MM.1S (cell line): ENCODE data around the gene NDP.
"Not testable (repeated sequence)": the region's sequence is repeated elsewhere in the genome, so short reads cannot be mapped to it uniquely, and the experiment has no call there.

Experiments
- DNase-seq: peaks from one replicate; pipeline ENCODE4 v3.0.0-alpha.2; 2015
- H2AFZ ChIP-seq: fragments of 300-600 bp; sonication (generic); 2 replicates; pipeline ENCODE4 v1.6.0; 2016; ENCODE audit warnings: antibody characterized with exemption, low read length
- H3F3A ChIP-seq: fragments of 300-600 bp; sonication (generic); 2 replicates; pipeline ENCODE4 v1.6.1; 2016; ENCODE audit warnings: mild to moderate bottlenecking, antibody characterized with exemption, low read length, moderate library complexity, mixed read lengths; ENCODE audit not compliant: insufficient read depth
- H3K27ac ChIP-seq: fragments of 300-600 bp; sonication (generic); 2 replicates; pipeline ENCODE4 v1.5.1; 2016; ENCODE audit warnings: mild to moderate bottlenecking, low read length
- H3K27me3 ChIP-seq: fragments of 300-600 bp; sonication (generic); replicated peaks from 2 replicates; pipeline ENCODE4 v1.6.0; 2016; ENCODE audit warnings: low read length; ENCODE audit not compliant: insufficient read depth
- H3K36me3 ChIP-seq: fragments of 300-600 bp; sonication (generic); replicated peaks from 2 replicates; pipeline ENCODE4 v1.6.1; 2016; ENCODE audit warnings: mild to moderate bottlenecking, low read length, mixed read lengths; ENCODE audit not compliant: insufficient read depth
- H3K4me1 ChIP-seq: fragments of 300-600 bp; sonication (generic); 2 replicates; pipeline ENCODE4 v1.6.1; 2016; ENCODE audit warnings: low read length, mixed read lengths
- H3K4me2 ChIP-seq: fragments of 300-600 bp; sonication (generic); 2 replicates; pipeline ENCODE4 v1.6.0; 2016; ENCODE audit warnings: low read depth, low read length
- H3K4me3 ChIP-seq: fragments of 300-600 bp; sonication (generic); 2 replicates; pipeline ENCODE4 v1.5.1; 2016; ENCODE audit warnings: low read length, mixed read lengths
- H3K79me2 ChIP-seq: fragments of 300-600 bp; sonication (generic); 2 replicates; pipeline ENCODE4 v1.6.1; 2016; ENCODE audit warnings: mixed run types, low read length, mixed read lengths
- H3K9ac ChIP-seq: fragments of 300-600 bp; sonication (generic); 2 replicates; pipeline ENCODE4 v1.6.1; 2016; ENCODE audit warnings: low read length, mixed read lengths
- H3K9me2 ChIP-seq: fragments of 300-600 bp; sonication (generic); replicated peaks from 2 replicates; pipeline ENCODE4 v1.6.1; 2016; ENCODE audit warnings: mild to moderate bottlenecking, low read length, mixed read lengths; ENCODE audit not compliant: insufficient read depth
- H3K9me3 ChIP-seq: fragments of 300-600 bp; sonication (generic); replicated peaks from 2 replicates; pipeline ENCODE4 v1.6.1; 2016; ENCODE audit warnings: mild to moderate bottlenecking, low read length, mixed read lengths; ENCODE audit not compliant: insufficient read depth
- H4K20me1 ChIP-seq: fragments of 300-600 bp; sonication (generic); 2 replicates; pipeline ENCODE4 v1.6.1; 2016; ENCODE audit warnings: mild to moderate bottlenecking, low read length, moderate library complexity, mixed read lengths; ENCODE audit not compliant: insufficient read depth
- CTCF ChIP-seq: fragments of 300-600 bp; sonication (generic); IDR thresholded peaks from 2 replicates; pipeline ENCODE4 v1.5.1; 2016; ENCODE audit warnings: antibody characterized with exemption, low read length, mixed read lengths
- EZH2 ChIP-seq: fragments of 300-600 bp; sonication (generic); optimal IDR thresholded peaks from 2 replicates; pipeline ENCODE3; 2017; ENCODE audit warnings: low read depth, mild to moderate bottlenecking, antibody characterized with exemption, low read length, mixed read lengths
- EZH2phosphoT487 ChIP-seq: fragments of 300-600 bp; sonication (generic); IDR thresholded peaks from 2 replicates; pipeline ENCODE4 v1.6.1; 2018; ENCODE audit warnings: antibody characterized with exemption, low read length

NDP gene

GRCh38 chrX:43940816-43941474 lies 32.2 kb downstream of the NDP start:
- H3K79me2 ChIP-seq: no peaks in the 10 kb centered on the region
- H3K4me2 ChIP-seq: no peak overlapping the region
- H3K9me2 ChIP-seq: no peaks in the 10 kb centered on the region
- H3K27me3 ChIP-seq: no peaks in the 10 kb centered on the region
- no peak overlapping the region for H3K27ac ChIP-seq
- H4K20me1 ChIP-seq: no peaks in the 10 kb centered on the region
- no peak overlapping the region for H2AFZ ChIP-seq
- no peak for DNase-seq
- H3F3A ChIP-seq: no peaks in the 10 kb centered on the region
- H3K36me3 ChIP-seq: no peaks in the 10 kb centered on the region
- H3K4me3 ChIP-seq: no peak overlapping the region
- no peak for TF ChIP-seq CTCF
- TF ChIP-seq EZH2phosphoT487: no peak
- no peak for TF ChIP-seq EZH2
- H3K9ac ChIP-seq: no peak overlapping the region
- H3K9me3 ChIP-seq: no peaks in the 10 kb centered on the region
- H3K4me1 ChIP-seq: no peaks in the 10 kb centered on the region

- H3K4me3 ChIP-seq: no peak overlapping the region
These were observed 33.8 kb downstream of the NDP start for GRCh38 chrX:43939187-43939926.

GRCh38 chrX:43922032-43922431 lies 51.2 kb downstream of the NDP start:
- H3F3A ChIP-seq, H3K9me2 ChIP-seq, H3K4me2 ChIP-seq, H3K79me2 ChIP-seq, H3K27me3 ChIP-seq, H2AFZ ChIP-seq, H3K4me3 ChIP-seq, H3K36me3 ChIP-seq, H4K20me1 ChIP-seq, DNase-seq, H3K27ac ChIP-seq, H3K4me1 ChIP-seq, H3K9ac ChIP-seq, H3K9me3 ChIP-seq: not testable (repeated sequence)

More at GRCh38 chrX:43939187-43939926, 33.8 kb downstream of the NDP start:
- Histone ChIP-seq H3K36me3 (no peaks in the 10 kb centered on the region), H3K27me3 (no peaks in the 10 kb centered on the region), H3K9me3 (no peaks in the 10 kb centered on the region), H3K4me1 (no peaks in the 10 kb centered on the region), H3K27ac (no peak overlapping the region), H4K20me1 (no peaks in the 10 kb centered on the region), H2AFZ (no peak overlapping the region), H3K9ac (no peak overlapping the region), H3K79me2 (no peaks in the 10 kb centered on the region), H3K9me2 (no peaks in the 10 kb centered on the region), H3K4me2 (no peak overlapping the region), H3F3A (no peaks in the 10 kb centered on the region)
- no peak for DNase-seq
- no peak for TF ChIP-seq EZH2phosphoT487
- no peak for TF ChIP-seq CTCF
- no peak for TF ChIP-seq EZH2

- H3K9me3 ChIP-seq, H3K27ac ChIP-seq, H3K4me1 ChIP-seq, H3K9ac ChIP-seq, H3F3A ChIP-seq, H3K9me2 ChIP-seq, H3K79me2 ChIP-seq, H3K27me3 ChIP-seq, H4K20me1 ChIP-seq, H3K4me2 ChIP-seq, H3K4me3 ChIP-seq, H2AFZ ChIP-seq, H3K36me3 ChIP-seq, DNase-seq: not testable (repeated sequence)
These were observed 62.4 kb downstream of the NDP start for GRCh38 chrX:43910772-43911171.
